Lower leg skin (tissue), 4 donors: ENCODE measurements around the gene ZDHHC19. TPM values are rescaled to one million over a fixed set of nuclear protein-coding genes. Genes with fewer than 3 reads are reported as not detected.

Experiments used
- DNase-seq, 2 donors: peaks; one replicate each; pipeline ENCODE4 v3.0.0-alpha.2; 2019; ENCODE audit warnings: low spot score in 2 of 2
- H3K4me3 ChIP-seq: fragments of 200-600 bp; sonication (generic); 2 replicates; pipeline ENCODE4 v1.5.1; 2017; ENCODE audit warnings: mild to moderate bottlenecking, low read depth; ENCODE audit not compliant: poor library complexity, severe bottlenecking
- POLR2A ChIP-seq, 2 donors: fragments of 450-650 bp; IDR thresholded peaks; one replicate each; pipeline ENCODE4 v1.6.1; 2016 to 2017; ENCODE audit warnings: antibody characterized with exemption in 2 of 2, mild to moderate bottlenecking in 1 of 2, moderate library complexity in 1 of 2
- WGBS, 2 donors: methylation state at CpG; one replicate each; pipeline ENCODE4 v1.1.5; 2018; 5-methylcytosine and 5-hydroxymethylcytosine counted together
- intact Hi-C: fragments of 100-400 bp; cut with DNase I; formaldehyde crosslinking; loops from one replicate; pipeline ENCODE4 v1.15.0; 2023; ENCODE audit warnings: low total_unique reads
- total RNA-seq, 4 donors: library from RNA; depleted of rRNA; stranded (reverse); fragments of >200 nt; gene quantifications; one replicate each; pipeline ENCODE4 v1.1.0, GENCODE V29; 2016
- TF ChIP-seq, protein P1 (sequence below), 3 donors: fragments of 450-650 bp; IDR thresholded peaks; one replicate each; pipeline ENCODE4 v1.5.1; 2016; ENCODE audit warnings: antibody characterized with exemption in 3 of 3, mild to moderate bottlenecking in 3 of 3, moderate library complexity in 2 of 3

The ZDHHC19 gene
- total RNA-seq, 4 donors from 2014 or later = not detected

- 95 to 97% methylated on average over 13 of the region's 13 CpGs for WGBS, 2 donors
- intact Hi-C loops = no loop called here
- no peak for DNase-seq
- no peak for TF ChIP-seq POLR2A (IDR thresholded peaks at IDR 0.05)
- TF ChIP-seq, protein P1, sequence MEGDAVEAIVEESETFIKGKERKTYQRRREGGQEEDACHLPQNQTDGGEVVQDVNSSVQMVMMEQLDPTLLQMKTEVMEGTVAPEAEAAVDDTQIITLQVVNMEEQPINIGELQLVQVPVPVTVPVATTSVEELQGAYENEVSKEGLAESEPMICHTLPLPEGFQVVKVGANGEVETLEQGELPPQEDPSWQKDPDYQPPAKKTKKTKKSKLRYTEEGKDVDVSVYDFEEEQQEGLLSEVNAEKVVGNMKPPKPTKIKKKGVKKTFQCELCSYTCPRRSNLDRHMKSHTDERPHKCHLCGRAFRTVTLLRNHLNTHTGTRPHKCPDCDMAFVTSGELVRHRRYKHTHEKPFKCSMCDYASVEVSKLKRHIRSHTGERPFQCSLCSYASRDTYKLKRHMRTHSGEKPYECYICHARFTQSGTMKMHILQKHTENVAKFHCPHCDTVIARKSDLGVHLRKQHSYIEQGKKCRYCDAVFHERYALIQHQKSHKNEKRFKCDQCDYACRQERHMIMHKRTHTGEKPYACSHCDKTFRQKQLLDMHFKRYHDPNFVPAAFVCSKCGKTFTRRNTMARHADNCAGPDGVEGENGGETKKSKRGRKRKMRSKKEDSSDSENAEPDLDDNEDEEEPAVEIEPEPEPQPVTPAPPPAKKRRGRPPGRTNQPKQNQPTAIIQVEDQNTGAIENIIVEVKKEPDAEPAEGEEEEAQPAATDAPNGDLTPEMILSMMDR (IDR thresholded peaks at IDR 0.05) = no peak
- no peak overlapping the region for H3K4me3 ChIP-seq
Measured at GRCh38 chr3:196159526-196159925, 51.7 kb downstream of the ZDHHC19 start.

DNA sequence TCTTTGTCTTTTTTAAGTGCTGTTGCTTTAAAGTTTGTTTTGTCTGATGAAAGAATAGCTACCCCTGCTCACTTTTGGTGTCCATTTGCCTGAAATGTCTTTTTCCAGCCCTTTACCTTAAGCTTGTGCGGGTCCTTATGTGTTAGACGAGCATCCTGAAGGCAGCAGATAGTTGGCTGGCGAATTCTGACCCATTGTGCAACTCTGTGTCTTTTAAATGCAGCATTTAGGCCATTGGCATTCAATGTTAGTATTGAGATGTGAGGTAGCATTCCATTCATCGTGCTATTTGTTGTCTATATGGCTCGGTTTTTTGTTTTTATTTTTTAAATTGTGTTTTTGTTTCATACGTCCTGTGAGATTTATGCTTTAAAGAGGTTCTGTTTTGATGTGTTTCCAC is 55.0 kb downstream of the ZDHHC19 start:
- TF ChIP-seq, protein P1 (IDR thresholded peaks at IDR 0.05) = no peak
- TF ChIP-seq POLR2A (IDR thresholded peaks at IDR 0.05) = no peak
- no peak overlapping the region for H3K4me3 ChIP-seq
- no peak for DNase-seq
- intact Hi-C loops = no loop called here
- 82 to 84% methylated on average over 6 of the region's 6 CpGs for WGBS, 2 donors

DNA sequence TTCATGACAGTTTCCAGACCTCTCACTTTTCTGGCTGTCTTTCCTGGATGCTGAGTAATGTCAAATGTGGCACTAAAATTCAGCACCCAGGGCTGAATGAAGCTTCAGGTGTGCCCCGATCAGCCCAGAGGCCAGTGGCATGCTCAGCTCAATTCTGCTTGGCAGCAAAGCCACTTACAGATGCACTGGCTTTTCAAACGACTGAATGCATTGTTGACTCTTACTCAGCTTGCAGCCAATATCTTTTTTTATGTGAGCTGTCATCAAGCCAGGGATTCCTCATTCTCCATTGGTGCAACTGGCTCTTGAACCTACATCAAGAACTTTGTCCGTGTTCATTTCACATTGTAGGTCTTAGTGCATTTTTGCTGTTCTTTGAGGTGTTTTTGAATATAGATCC is 60.7 kb downstream of the ZDHHC19 start:
- TF ChIP-seq, protein P1 (IDR thresholded peaks at IDR 0.05) = no peak
- no peak for TF ChIP-seq POLR2A (IDR thresholded peaks at IDR 0.05)
- no peak overlapping the region for H3K4me3 ChIP-seq
- intact Hi-C loops = no loop called here
- 48 to 49% methylated on average over 3 of the region's 3 CpGs for WGBS, 2 donors
- DNase-seq = no peak

DNA sequence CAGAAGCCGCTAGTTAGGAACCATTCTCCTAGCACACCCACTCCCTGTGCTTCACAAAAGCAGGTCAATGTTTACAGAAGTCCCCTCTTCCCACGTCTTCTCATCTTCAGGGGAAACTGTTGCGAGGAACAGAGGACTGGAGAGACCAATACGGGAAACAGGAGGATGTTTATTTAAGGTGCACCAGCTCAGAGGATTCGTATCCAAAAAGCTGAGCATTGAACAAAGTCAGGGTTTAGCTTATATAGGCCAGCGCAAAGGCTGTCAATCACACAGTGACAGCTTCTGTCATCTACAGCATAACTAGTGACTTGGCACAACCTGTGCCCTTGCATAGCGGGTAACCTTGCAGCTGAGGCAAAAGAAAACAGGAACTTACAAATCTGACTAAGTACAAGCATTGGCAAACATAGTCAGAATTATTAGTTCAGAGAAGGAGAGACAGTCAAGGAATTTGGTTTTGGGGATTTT is 61.3 kb downstream of the ZDHHC19 start:
- intact Hi-C loops = no loop called here
- no peak for DNase-seq
- no peak for TF ChIP-seq POLR2A (IDR thresholded peaks at IDR 0.05)
- TF ChIP-seq, protein P1 (IDR thresholded peaks at IDR 0.05) = no peak
- 83 to 89% methylated on average over 7 of the region's 7 CpGs for WGBS, 2 donors
- no peak overlapping the region for H3K4me3 ChIP-seq

- DNase-seq = no peak
- intact Hi-C loops = no loop called here
- no peak for TF ChIP-seq POLR2A (IDR thresholded peaks at IDR 0.05)
- TF ChIP-seq, protein P1 (IDR thresholded peaks at IDR 0.05) = no peak
- no peak overlapping the region for H3K4me3 ChIP-seq
- WGBS, 2 donors = 70 to 76% methylated on average over 10 of the region's 10 CpGs
Measured at GRCh38 chr3:196149375-196149774, 61.8 kb downstream of the ZDHHC19 start.

Other genes with a start within 250 kb of the ZDHHC19 start
- gene TFRC, start 129.3 kb downstream of the ZDHHC19 start, total RNA-seq = 10 to 100 TPM; 48.3 to 73.5 (median 59.6) TPM
- not detected for gene SLC51A, start 5.1 kb upstream of the ZDHHC19 start, total RNA-seq
- 100 to 1,000 TPM in 3 of 4 donors, 10 to 100 TPM in 1; 96.2 to 144 (median 110) TPM for gene PCYT1A, start 76.3 kb upstream of the ZDHHC19 start, total RNA-seq
- 1 to 10 TPM; 7.6 to 9.1 (median 8.4) TPM for gene DYNLT2B, start 106.8 kb upstream of the ZDHHC19 start, total RNA-seq
- 1 to 10 TPM in 2 of 4 donors, not detected in 2; 1.1 to 6.1 TPM for gene TM4SF19, start 127.0 kb upstream of the ZDHHC19 start, total RNA-seq
- gene UBXN7, start 221.0 kb upstream of the ZDHHC19 start, total RNA-seq = 10 to 100 TPM; 20.5 to 30.4 (median 28.0) TPM